ENCODE data around the gene EFS.
"Not testable (repeated sequence)": the region's sequence is repeated elsewhere in the genome, so short reads cannot be mapped to it uniquely, and the experiment has no call there.

Gene EFS

GRCh38 chr14:23398348-23398747 is 33.4 kb upstream of the EFS start:
- no peak for DNase-seq

- no peak for DNase-seq
These were observed 31.9 kb upstream of the EFS start for GRCh38 chr14:23396781-23397407.

GRCh38 chr14:23396126-23396525 is 31.2 kb upstream of the EFS start:
- no peak for DNase-seq

GRCh38 chr14:23392613-23393012 is 27.6 kb upstream of the EFS start:
- DNase-seq, result no peak

- not testable (repeated sequence) for DNase-seq
These were observed 24.9 kb upstream of the EFS start for GRCh38 chr14:23389871-23390270.

- no peak for DNase-seq
These were observed 24.4 kb upstream of the EFS start for GRCh38 chr14:23389396-23389795.

GRCh38 chr14:23388996-23389395 is 24.0 kb upstream of the EFS start:
- no peak for DNase-seq

- DNase-seq, result no peak
These were observed 23.2 kb upstream of the EFS start for GRCh38 chr14:23387916-23388882.

- no peak for DNase-seq
These were observed 22.0 kb upstream of the EFS start for GRCh38 chr14:23386999-23387398.

- not testable (repeated sequence) for DNase-seq
These were observed 21.3 kb upstream of the EFS start for GRCh38 chr14:23386266-23386657.

- no peak for DNase-seq
These were observed 20.8 kb upstream of the EFS start for GRCh38 chr14:23385642-23386265.

GRCh38 chr14:23385244-23385641 is 20.3 kb upstream of the EFS start:
- DNase-seq, result no peak

- no peak for DNase-seq
These were observed 19.6 kb upstream of the EFS start for GRCh38 chr14:23384364-23385080.

- no peak for DNase-seq
These were observed 17.9 kb upstream of the EFS start for GRCh38 chr14:23382731-23383440.

- DNase-seq, result no peak
These were observed 17.3 kb upstream of the EFS start for GRCh38 chr14:23382276-23382675.

- DNase-seq, result no peak
These were observed 16.9 kb upstream of the EFS start for GRCh38 chr14:23381871-23382270.

- no peak for DNase-seq
These were observed 16.0 kb upstream of the EFS start for GRCh38 chr14:23380976-23381375.

- no peak for DNase-seq
These were observed 15.4 kb upstream of the EFS start for GRCh38 chr14:23380197-23380914.

- DNase-seq, result peak; percentile 76
These were observed 14.6 kb upstream of the EFS start for GRCh38 chr14:23379366-23380196.

GRCh38 chr14:23378612-23379220 is 13.7 kb upstream of the EFS start:
- no peak for DNase-seq
